Immature natural killer cell (primary cell): ENCODE measurements around the gene NDUFS1. TPM values are rescaled to one million over a fixed set of nuclear protein-coding genes. Genes with fewer than 3 reads are reported as not detected.
A peak's percentile ranks its signal among the peaks of the same experiment; 100 is the strongest.
"Not testable (repeated sequence)": the region's sequence is repeated elsewhere in the genome, so short reads cannot be mapped to it uniquely, and the experiment has no call there.

Experiments
- DNase-seq, 3 donors: peaks; one replicate each; pipeline ENCODE4 v3.0.0; 2022; ENCODE audit warnings: mixed read lengths in 1 of 3
- H3K27ac Mint-ChIP-seq, 6 donors: one replicate each; pipeline ENCODE4 v1.8.0; 2020; ENCODE audit warnings: mixed read lengths in 6 of 6, mild to moderate bottlenecking in 5 of 6, inconsistent platforms in 4 of 6, moderate library complexity in 3 of 6
- H3K27me3 Mint-ChIP-seq, 3 donors: one replicate each; pipeline ENCODE4 v1.8.0; 2020 to 2021; ENCODE audit warnings: low read depth in 3 of 3, mild to moderate bottlenecking in 3 of 3, mixed read lengths in 3 of 3, moderate library complexity in 3 of 3, inconsistent platforms in 1 of 3
- H3K36me3 Mint-ChIP-seq, 3 donors: one replicate each; pipeline ENCODE4 v1.8.0; 2020; ENCODE audit warnings: mixed read lengths in 3 of 3, inconsistent platforms in 2 of 3, mild to moderate bottlenecking in 2 of 3
- H3K4me1 Mint-ChIP-seq, 2 donors: one replicate each; pipeline ENCODE4 v1.8.0; 2020; ENCODE audit warnings: inconsistent platforms in 2 of 2, mild to moderate bottlenecking in 2 of 2, mixed read lengths in 2 of 2, moderate library complexity in 1 of 2
- H3K4me3 Mint-ChIP-seq, 5 donors: one replicate each; pipeline ENCODE4 v1.8.0; 2020; ENCODE audit warnings: mild to moderate bottlenecking in 5 of 5, mixed read lengths in 5 of 5, inconsistent platforms in 3 of 5, moderate library complexity in 3 of 5
- H3K9me3 Mint-ChIP-seq, 6 donors: one replicate each; pipeline ENCODE4 v1.8.0; 2020; ENCODE audit warnings: mild to moderate bottlenecking in 6 of 6, mixed read lengths in 6 of 6, inconsistent platforms in 4 of 6, moderate library complexity in 3 of 6
- polyA plus RNA-seq, 3 donors: library from polyadenylated mRNA; unstranded; fragments of 300-500 nt; fragmentation: Illumina TruSeq; gene quantifications; one replicate each; pipeline ENCODE4 v1.2.3, GENCODE V29; 2021

NDUFS1 gene
- polyA plus RNA-seq, 3 donors from 2014 or later, result 30.2 to 43.3 (median 39.7) TPM

GRCh38 chr2:206084439-206084869 is 74.8 kb downstream of the NDUFS1 start:
- peak; percentile 16 to 23 (median 18) for DNase-seq
- peaks cover 11 to 18% (median 16%) of the 10 kb centered on the region in 3 donors for H3K27me3 Mint-ChIP-seq
- no peaks in the 10 kb centered on the region for H3K36me3 Mint-ChIP-seq
- H3K9me3 Mint-ChIP-seq, result no peaks in the 10 kb centered on the region
- H3K27ac Mint-ChIP-seq, result peak overlapping the region; percentile 88 to 98 (median 96)
- peaks cover 48 to 56% of the 10 kb centered on the region in 2 donors for H3K4me1 Mint-ChIP-seq
- peak overlapping the region; percentile 97 to 99 (median 97) for H3K4me3 Mint-ChIP-seq

- H3K9me3 Mint-ChIP-seq, result no peaks in the 10 kb centered on the region
- H3K27me3 Mint-ChIP-seq, result peaks cover 11 to 18% (median 16%) of the 10 kb centered on the region in 3 donors
- H3K4me1 Mint-ChIP-seq, result peaks cover 48 to 54% of the 10 kb centered on the region in 2 donors
- H3K36me3 Mint-ChIP-seq, result no peaks in the 10 kb centered on the region
- peak; percentile 17 to 19 (median 18) for DNase-seq
- H3K4me3 Mint-ChIP-seq, result peak overlapping the region; percentile 97 to 99 (median 97)
- peak overlapping the region; percentile 88 to 98 (median 96) for H3K27ac Mint-ChIP-seq
Observed at GRCh38 chr2:206083602-206084438, 75.4 kb downstream of the NDUFS1 start.

GRCh38 chr2:206082298-206082843 is 76.9 kb downstream of the NDUFS1 start:
- Mint-ChIP-seq H3K4me1 (peaks cover 44 to 57% of the 10 kb centered on the region in 2 donors), H3K9me3 (no peaks in the 10 kb centered on the region), H3K36me3 (no peaks in the 10 kb centered on the region), H3K27ac (no peak overlapping the region), H3K27me3 (peaks cover 11 to 18% (median 16%) of the 10 kb centered on the region in 3 donors), H3K4me3 (peak overlapping the region in 1 of 5 donors; percentile 21)
- no peak for DNase-seq

- Mint-ChIP-seq H3K9me3 (no peaks in the 10 kb centered on the region), H3K4me1 (peaks cover 37 to 52% of the 10 kb centered on the region in 2 donors), H3K36me3 (no peaks in the 10 kb centered on the region), H3K27ac (peak overlapping the region in 2 of 6 donors; percentile 21 to 30), H3K4me3 (no peak overlapping the region), H3K27me3 (peaks cover 10 to 14% (median 14%) of the 10 kb centered on the region in 3 donors)
- no peak for DNase-seq
Observed at GRCh38 chr2:206080927-206081326, 78.3 kb downstream of the NDUFS1 start.

GRCh38 chr2:206079699-206080465 is 79.4 kb downstream of the NDUFS1 start:
- H3K4me3 Mint-ChIP-seq, result no peak overlapping the region
- peaks cover 37 to 57% of the 10 kb centered on the region in 2 donors for H3K4me1 Mint-ChIP-seq
- H3K27me3 Mint-ChIP-seq, result peaks cover 8 to 11% (median 10%) of the 10 kb centered on the region in 3 donors
- H3K36me3 Mint-ChIP-seq, result no peaks in the 10 kb centered on the region
- H3K9me3 Mint-ChIP-seq, result no peaks in the 10 kb centered on the region
- peak overlapping the region in 2 of 6 donors; percentile 23 to 64 for H3K27ac Mint-ChIP-seq
- no peak for DNase-seq

- peaks cover 30 to 52% of the 10 kb centered on the region in 2 donors for H3K4me1 Mint-ChIP-seq
- H3K36me3 Mint-ChIP-seq, result not testable (repeated sequence)
Observed at GRCh38 chr2:206077879-206078278, 81.4 kb downstream of the NDUFS1 start.

GRCh38 chr2:206075113-206075512 is 84.1 kb downstream of the NDUFS1 start:
- H3K4me3 Mint-ChIP-seq, result no peak overlapping the region
- H3K27ac Mint-ChIP-seq, result no peak overlapping the region
- H3K4me1 Mint-ChIP-seq, result peaks cover 31 to 53% of the 10 kb centered on the region in 2 donors
- no peaks in the 10 kb centered on the region for H3K27me3 Mint-ChIP-seq
- DNase-seq, result no peak
- no peaks in the 10 kb centered on the region for H3K9me3 Mint-ChIP-seq
- no peaks in the 10 kb centered on the region for H3K36me3 Mint-ChIP-seq

More at GRCh38 chr2:206077879-206078278, 81.4 kb downstream of the NDUFS1 start:
- DNase-seq, H3K27me3 Mint-ChIP-seq, H3K9me3 Mint-ChIP-seq, H3K4me3 Mint-ChIP-seq, H3K27ac Mint-ChIP-seq: not testable (repeated sequence)

GRCh38 chr2:206071807-206072206 is 87.4 kb downstream of the NDUFS1 start:
- Mint-ChIP-seq H3K36me3 (no peaks in the 10 kb centered on the region), H3K9me3 (no peaks in the 10 kb centered on the region), H3K27ac (peak overlapping the region in 1 of 6 donors; percentile 26), H3K4me1 (peaks cover 26 to 65% of the 10 kb centered on the region in 2 donors), H3K27me3 (no peaks in the 10 kb centered on the region), H3K4me3 (no peak overlapping the region)
- no peak for DNase-seq

- DNase-seq, result no peak
- Mint-ChIP-seq H3K27ac (peak overlapping the region in 1 of 6 donors; percentile 12), H3K27me3 (no peaks in the 10 kb centered on the region), H3K36me3 (no peaks in the 10 kb centered on the region), H3K4me1 (peaks cover 27 to 68% of the 10 kb centered on the region in 2 donors), H3K4me3 (no peak overlapping the region), H3K9me3 (no peaks in the 10 kb centered on the region)
Observed at GRCh38 chr2:206069417-206069816, 89.8 kb downstream of the NDUFS1 start.

- Mint-ChIP-seq H3K4me1 (peaks cover 25 to 69% of the 10 kb centered on the region in 2 donors), H3K27ac (no peak overlapping the region)
Observed at GRCh38 chr2:206068207-206068606, 91.0 kb downstream of the NDUFS1 start.

More at GRCh38 chr2:206068207-206068606, 91.0 kb downstream of the NDUFS1 start:
- no peaks in the 10 kb centered on the region for H3K27me3 Mint-ChIP-seq
- no peaks in the 10 kb centered on the region for H3K9me3 Mint-ChIP-seq
- no peak overlapping the region for H3K4me3 Mint-ChIP-seq
- no peak for DNase-seq
- peaks cover 3 to 7% (median 6%) of the 10 kb centered on the region in 3 donors for H3K36me3 Mint-ChIP-seq

Other genes with a start within 250 kb of the NDUFS1 start
- gene INO80D, start 73.3 kb downstream of the NDUFS1 start, polyA plus RNA-seq, result 10 to 100 TPM in 1 of 3 donors, 1 to 10 TPM in 2; 6.7 to 13.4 (median 7.7) TPM
- 1,000 to 10,000 TPM in 1 of 3 donors, 100 to 1,000 TPM in 2; 434 to 1,002 (median 456) TPM for gene EEF1B2, start 451 bp upstream of the NDUFS1 start, polyA plus RNA-seq
- 1 to 10 TPM in 1 of 3 donors, under 1 TPM in 2; 0.04 to 1.3 (median 0.77) TPM for gene ZDBF2, start 115.2 kb upstream of the NDUFS1 start, polyA plus RNA-seq